IPS-11a (cell line): Measurements from ENCODE around the gene PHF21B.
"Not testable (repeated sequence)": the region's sequence is repeated elsewhere in the genome, so short reads cannot be mapped to it uniquely, and the experiment has no call there.

ENCODE experiments used
- H3K4me3 ChIP-seq: one replicate; pipeline ENCODE4 v1.5.1; 2013; ENCODE audit warnings: low read depth, low read length, control low read depth

PHF21B gene

DNA sequence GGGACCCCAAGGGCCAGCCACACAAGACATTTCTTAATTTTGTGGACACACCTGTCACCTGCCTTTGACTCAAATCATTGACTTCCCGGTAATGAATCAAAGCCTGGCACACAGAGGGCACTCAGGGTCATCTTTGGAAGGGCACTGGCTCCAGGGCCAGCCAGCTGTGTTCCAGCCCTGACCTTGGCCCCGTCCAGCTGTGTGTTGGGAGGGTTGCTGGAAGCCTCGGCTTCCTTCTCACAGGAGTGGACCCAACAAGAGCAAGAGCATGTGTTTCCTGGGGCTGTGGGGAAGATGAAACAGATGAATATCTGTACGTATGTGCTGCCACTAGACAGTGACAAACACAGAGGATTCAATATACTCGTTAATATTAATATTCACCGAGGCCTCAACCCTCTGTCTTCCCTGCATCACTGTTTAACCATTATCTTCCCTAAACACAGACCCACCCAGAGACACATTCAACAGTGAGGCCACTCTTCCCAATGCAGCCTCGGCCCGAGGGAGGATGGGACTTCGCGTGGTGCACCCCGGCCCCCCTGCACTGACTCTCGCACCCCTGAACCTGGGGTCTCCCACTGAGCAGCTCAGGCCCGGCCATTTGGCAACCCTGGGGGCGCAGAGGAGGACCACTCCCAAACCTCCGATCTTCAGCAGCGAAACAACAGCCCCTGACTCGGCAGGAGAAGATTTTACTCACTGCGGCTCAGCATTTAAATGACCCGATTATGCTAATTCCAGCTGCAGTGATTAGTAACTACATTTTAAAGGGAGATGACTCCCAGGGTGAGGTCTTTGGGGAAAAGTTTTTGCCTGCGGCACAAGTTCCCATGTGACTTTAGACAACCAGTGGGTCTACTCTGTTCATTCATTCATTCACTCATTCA is 45.7 kb downstream of the PHF21B start:
- H3K4me3 ChIP-seq: no peak overlapping the region

DNA sequence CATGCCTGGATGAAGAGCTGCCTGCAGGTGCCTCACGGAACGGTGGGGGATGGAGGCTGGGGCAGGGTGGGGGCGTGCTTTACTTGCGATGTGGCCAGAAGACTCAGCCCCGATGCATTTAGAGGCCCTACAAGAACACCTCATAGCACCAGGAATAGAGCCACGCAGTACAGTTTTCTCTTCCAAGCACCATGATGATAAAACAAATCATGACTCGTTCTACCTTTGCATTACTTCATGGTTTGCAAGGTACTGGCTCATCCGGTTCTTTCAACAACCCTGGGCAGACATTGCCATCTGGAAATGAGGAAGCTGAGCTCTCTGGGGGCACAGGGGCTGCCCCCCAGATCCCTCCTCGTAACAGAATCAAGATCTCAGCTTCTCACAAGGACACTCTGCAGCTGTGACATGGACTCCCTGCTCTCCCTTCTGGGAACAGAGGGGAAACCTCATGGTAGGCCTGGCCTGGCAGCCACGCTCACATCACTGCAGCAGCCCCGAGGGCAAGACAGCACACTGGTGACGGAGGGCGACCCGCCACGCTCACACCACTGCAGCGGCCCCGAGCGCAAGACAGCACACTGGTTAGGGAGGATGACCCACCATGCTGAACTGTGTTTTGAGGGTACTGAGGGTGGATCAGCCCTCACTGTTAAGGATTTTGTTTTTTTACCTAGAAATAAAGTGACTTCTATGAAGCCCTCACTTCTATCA is 46.9 kb downstream of the PHF21B start:
- H3K4me3 ChIP-seq: no peak overlapping the region

DNA sequence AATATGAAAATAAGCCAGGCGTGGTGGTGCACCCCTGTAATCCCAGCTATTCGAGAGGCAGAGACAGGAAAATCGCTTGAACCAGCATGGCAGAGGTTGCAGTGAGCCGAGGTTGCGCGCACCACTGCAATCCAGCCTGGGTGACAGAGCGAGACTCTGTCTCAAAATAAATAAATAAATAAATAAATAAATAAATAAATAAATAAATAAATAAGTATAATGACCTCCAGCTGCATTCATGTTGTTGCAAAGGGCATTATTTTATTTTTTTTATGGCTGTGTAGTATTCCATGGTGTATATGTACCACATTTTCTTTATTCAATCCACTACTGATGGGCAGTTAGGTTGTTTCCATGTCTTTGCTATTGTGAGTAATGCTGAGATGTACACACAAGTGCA is 48.1 kb downstream of the PHF21B start:
- H3K4me3 ChIP-seq: not testable (repeated sequence)

DNA sequence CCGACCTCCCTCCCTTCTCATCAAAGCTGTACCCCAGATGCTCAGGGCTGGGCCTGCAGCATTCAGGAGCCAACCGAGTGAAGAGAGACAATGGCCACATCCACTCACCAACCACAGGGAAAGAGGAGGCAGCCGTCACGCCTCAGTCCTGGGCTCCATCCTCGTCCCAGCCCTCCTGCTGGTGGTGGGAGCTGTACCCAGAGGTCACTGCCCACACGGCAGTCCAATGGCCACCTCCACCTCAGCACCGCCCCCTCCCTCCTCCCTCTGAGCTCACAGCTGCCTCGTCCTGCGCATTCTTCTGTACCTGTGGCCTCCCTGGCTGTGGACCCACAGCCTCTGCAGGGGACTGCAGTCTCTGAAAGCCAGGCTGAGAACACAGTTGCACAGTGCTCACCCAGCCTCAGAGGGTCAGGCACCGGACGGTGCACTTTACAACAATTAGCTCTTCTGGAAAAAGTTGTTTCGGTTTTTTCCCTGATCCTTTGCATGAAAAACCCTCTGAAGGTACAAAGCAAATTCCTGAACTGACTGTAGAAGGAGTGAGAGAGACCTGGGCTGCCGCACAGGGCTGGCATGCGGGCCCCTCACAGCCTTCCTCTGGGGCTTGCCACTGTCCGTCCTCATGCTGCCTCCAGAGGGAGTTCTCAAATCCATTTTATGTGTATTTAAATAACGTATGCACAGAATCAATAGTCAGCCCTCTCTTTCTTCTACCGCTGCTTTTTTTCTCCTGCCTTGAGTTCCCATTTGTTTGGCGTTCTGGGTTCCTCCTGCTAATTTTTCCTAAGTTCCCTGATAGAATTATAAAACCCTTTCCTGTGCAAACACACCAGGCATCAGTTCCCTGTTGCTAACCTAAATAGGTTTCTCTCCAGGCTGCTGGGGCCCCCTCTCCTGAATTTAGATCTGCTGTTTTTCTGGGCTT is 52.7 kb downstream of the PHF21B start:
- H3K4me3 ChIP-seq: no peak overlapping the region

DNA sequence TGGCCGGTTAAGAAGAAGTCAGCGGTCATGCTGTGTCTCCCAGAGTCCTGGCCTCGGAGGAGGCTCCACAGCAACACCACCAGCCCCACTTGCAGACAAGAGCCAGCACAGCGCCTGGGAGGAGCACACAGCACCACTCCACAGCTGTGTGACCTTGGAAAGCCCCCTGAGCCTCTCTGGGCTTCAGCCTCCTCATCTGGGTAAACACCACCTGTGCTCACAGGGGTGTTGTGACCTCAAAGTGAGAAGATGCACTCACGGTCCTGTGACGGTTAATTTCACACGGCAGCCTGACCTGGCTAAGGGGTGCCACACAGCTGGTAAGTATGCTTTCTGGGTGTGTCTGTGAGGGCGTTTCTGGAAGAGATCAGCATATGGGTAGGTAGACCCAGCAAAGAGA is 54.7 kb downstream of the PHF21B start:
- H3K4me3 ChIP-seq: no peak overlapping the region

DNA sequence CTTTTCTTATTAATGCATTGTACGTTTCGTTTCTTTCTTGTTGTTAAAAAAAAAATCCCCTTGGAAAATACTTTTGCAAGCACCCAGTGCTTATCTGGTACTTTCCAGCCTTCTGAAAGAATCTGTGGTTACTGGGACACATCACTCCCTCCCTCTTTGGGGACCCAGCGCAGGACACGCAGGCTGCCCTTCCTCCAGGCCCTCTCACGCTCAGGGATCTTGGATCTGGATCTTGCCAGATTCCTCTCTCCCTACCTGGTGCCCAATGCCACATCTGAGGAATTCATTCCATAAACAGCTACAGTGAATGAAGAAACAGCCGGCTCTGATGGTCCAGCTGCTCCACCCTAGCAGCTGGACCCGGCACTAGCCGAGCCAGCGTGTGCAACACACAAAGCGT is 55.7 kb downstream of the PHF21B start:
- H3K4me3 ChIP-seq: no peak overlapping the region

DNA sequence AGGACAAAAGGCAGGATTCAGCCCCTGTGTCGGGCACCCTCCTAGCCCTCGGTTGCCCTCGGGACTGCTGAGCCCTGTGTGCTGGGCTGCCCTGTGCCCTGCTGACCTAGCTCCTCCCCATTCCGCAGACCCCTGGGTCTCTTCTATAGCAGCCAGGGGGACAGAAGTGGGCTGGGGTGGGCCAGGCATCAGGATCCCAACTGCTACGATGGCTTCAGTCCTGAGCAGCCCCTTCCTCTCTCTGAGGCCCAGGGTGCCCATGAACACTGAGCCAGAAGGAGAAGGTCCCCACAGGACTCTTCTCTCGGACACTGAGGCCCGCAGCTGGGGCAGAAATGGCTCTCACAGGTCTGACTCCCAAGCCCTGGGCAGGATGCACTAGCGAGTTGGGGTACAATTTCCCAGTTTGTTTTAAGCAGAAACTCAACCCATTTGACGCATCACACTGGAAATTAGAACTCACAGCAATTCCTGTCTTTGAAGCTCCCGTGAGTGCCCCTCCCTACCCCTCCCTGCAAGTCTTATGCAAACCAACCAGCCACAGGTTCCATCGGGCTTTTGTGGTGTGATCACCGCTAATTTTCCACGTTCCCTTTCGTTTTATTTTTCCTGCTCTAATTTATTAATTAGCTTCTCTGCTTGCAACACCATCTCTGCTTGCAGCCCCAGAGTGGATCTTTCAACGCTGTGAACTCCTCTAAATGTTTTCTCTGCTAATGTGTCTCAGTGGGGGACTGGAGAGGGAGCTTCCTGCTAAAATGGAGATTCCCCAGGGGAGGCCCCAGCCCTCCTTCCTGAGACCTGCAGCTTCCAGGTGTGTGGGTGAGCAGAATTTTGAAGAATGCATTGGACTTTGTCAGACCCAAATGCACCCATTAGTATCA is 56.7 kb downstream of the PHF21B start:
- no peak overlapping the region for H3K4me3 ChIP-seq

DNA sequence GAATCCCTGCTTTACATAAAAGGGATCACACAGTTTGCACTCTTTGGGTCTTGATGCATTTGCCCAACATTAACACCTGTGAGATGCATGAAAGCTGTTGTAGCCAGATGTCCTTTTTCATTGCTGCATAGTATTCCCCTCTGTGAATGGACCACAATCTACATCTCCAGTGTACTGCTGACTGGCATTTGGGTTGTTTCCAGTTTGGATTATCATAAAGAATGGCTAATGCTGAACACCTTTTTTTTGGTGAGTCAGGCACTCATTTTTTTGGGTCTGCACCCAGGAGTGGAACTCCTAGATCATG is 58.3 kb downstream of the PHF21B start:
- H3K4me3 ChIP-seq: no peak overlapping the region

DNA sequence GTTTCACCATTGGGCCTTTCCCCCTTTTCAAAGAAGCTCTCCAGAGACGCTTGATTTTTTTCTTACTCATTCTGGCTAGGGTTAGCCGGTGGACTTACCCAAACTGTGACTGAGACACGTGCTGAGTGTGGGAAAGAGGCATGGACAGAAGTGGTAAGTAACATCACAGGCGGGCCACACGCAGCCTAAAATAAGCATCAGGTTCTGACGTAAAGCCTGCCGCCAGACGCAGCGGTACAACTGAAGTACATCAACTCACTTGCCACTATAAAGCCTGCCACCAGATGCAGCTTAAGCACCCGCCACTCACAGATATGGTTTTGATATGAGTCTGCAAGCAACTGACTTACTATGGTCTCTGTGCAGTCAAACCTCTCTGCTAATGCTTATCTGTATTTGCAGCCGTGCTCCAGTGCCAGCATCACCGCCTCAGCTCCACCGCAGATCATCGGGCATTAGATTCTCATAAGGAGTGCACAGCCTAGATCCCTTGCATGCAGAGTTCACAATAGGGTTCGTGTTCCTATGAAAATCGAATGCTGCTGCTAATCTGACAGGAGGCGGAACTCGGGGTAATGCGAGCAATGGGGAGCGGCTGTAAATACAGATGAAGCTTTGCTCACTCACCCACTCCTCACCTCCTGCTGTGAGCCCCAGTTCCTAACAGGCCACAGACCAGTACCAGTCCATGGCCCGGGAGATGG is 58.8 kb downstream of the PHF21B start:
- no peak overlapping the region for H3K4me3 ChIP-seq

DNA sequence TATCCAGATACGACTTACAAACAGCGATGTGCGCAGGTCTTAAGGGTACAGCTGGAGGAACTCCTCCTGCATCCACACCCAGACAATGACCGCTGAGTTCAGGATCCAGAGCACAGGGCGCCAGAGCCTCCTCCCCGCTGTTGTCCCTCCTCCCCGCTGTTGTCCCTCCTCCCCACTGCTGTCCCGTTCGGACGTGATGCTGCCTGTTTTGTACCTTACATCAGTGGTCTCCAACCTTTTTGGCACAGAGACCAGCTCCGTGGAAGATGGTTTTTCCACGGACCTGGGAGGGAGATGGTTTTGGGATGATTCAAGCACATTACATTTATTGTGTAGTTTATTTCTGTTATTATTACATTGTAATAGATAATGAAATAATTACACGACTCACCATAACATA is 62.0 kb downstream of the PHF21B start:
- H3K4me3 ChIP-seq: no peak overlapping the region

DNA sequence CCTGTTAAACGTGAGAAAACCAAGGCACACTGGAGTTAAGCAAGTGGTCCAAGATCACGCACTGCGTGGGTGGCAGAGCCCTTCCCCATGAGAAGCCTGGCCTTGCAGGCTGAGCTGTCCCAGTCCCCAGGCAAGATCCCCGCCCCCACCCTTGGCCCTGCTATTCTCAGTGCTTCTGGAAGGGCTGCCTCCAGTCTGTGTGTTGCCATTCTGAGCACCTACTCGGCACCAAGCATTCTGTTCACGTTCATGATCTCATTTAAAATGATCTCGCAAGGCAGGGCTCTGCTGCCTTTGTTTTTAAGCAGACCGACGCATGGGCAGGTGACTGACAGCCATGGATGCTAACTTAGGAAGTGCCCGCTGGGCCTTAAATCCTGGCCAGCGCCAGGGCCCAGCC is 62.8 kb downstream of the PHF21B start:
- H3K4me3 ChIP-seq: no peak overlapping the region

DNA sequence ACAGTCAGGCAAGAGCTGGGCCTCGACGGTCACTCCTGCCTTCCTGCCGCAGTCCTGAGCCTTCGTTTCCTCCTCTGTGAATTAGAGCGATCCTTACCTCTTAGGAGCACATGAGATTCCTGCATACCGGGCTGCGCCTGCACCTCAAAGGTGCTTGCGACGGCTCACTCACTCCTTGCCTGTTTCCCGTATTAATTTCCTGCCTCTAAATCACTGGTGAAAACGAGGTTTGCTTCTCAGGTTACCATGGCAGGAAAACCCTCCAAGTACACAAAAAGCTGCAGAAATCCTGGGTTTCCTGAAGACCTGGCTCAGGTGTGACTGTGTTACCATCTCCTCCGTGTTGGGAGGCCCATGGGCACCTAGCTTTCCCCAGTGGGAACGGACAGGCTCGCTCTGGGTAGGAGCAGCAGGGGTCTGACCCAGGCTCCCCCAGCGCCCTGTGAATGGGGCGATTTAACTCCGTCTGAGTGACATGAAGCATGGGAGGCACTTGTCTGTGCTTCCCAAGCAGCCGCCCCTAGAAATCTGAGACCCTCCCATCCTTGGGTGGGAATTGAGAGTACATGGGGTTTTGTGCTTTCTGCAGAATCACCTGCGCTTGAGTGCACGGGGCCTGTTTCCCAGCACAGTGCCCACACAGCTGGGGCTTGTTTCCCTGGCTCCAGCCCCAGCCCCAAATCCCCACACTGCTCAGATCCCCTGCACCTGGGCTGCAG is 64.8 kb downstream of the PHF21B start:
- no peak overlapping the region for H3K4me3 ChIP-seq

DNA sequence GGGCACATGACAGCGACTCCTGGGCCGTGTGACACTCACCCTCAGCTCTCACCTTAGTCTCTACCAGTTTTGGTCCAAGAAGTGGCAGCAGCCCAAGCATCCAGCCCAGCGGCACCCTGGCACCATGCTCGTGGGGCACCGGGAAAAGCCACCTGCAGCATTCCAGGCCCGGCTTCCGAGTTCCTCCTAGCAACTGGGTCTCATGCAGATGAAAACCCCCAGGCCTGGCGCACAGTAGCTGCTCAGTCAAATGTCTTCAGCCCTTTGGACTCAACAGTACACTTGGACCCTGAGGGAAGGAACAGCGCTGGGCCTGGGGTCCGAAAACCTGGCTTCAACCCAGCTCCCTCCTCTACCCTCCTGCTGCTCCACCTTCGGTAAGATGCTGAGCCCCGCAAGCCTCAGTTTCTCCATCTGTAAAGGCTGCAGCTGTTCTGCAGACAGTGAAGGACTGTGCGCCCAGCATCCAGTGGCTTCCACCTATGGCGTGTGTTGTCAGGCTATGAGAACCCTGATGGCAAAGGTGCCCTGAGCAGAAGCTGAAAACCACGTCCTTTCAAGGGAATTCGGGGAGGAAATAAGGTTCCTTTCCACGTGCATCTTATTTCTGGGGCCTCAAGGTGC is 66.0 kb downstream of the PHF21B start:
- H3K4me3 ChIP-seq: no peak overlapping the region

DNA sequence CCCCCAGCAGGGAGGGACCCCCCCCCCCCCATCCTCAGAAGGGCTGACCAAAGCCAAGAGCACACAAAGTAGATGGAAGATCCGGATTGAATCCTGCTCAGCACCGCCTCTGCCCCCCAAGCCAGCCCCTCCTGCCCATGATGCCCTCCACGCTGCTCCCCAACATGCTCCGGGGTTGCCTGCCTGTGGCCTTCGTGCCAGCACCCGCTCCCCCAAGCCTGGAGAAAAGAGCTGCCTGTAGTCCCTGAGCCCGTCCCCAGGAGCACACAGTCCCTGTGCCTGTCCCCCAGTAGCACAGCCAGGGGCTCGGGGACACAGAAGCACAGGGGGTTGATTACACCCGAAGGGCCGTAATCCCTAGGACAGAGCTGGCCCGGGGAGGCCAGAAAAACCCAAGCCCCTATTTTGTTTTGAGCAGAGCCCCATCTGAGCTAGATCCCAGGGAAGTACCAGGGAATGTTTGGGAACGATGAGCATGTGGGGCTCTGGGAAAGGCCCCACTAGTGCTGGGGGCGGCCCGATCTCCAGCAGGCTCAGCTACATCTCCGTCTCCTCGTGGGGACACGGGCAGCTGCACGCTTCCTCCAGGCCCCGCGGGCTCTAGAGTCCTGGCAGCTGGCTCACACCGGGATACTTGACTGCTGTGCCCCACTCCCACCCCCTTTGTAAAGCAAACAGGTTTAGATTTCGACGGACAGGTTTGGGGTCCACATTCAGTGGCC is 66.7 kb downstream of the PHF21B start:
- H3K4me3 ChIP-seq: no peak overlapping the region

DNA sequence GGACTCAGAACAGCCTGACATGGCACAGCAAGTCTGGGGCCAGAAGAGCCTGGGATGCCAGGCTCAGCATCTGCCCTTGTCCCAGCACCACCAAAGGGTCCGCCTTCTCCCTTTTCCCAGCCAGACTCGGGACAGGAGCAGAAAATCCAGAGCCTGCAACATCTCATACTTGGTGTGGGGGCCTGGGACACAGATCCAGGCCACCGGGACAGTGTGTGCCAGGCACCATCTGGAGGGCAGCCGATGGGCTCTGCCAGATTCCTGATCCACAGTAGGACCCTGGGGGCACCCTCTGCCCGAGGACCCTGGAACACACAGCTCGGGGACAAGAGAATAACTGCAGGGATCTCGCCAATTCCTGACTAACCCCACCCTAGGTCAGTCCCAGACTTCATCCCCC is 67.7 kb downstream of the PHF21B start:
- no peak overlapping the region for H3K4me3 ChIP-seq

DNA sequence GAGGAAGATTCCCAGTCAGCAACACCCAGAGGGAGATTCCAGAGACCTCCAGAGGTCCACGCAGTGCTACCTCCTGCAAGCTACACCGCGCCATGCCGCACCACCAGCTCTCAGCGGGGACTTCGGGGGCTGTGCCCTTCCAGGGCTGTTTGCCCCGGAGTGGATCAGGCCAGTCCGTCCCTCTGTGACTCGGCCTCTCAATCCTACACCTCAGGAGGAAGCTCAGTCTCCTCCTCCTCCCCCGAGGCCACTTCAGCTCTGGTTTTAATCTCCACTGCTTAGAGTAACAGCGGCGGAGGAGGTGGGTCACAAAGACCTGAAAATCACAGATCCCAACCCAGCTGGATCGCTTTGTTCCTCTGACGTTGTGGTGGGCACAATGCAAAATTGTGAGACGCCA is 68.6 kb downstream of the PHF21B start:
- no peak overlapping the region for H3K4me3 ChIP-seq

DNA sequence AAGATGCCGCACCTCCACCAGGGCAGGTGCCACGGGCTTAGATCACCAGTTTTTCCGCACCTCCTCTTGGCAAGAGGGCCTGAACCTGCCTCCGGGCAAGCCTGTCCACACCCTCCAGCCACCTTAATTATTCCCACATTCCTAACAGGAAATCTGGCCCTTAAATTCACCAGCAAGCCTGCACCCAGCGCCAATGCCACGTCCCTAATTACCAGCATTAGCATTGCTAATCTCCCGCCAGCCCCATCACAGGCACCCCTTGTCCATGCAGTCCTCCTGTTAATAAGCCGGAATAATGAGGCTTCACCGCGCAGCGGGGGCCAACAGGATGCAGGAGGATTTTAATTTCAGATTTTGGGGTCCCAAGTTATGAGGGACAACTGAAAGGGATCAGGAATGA is 69.7 kb downstream of the PHF21B start:
- H3K4me3 ChIP-seq: no peak overlapping the region

DNA sequence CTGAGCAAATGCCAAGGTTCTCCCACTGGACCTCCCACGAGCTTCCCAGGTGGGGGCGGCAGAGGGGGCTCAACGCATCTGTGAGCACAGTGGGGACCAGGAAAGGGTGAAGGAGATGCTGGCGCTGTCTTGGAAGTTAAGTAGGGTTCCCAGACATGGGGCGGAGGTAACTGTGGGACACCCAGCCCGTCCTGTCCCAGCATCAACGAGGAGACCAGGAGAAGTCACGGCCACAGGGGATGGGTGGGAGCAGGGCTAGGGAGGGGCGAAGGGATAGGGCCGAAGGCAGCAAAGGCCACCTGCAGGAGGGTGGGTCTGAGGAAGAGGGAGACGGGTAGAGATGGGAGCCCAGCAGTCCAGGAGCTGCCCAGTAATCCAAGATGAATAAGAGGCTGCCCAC is 70.4 kb downstream of the PHF21B start:
- no peak overlapping the region for H3K4me3 ChIP-seq
